Thymus (tissue), 11 donors: ENCODE results near the gene ELF5. TPM values are rescaled to one million over a fixed set of nuclear protein-coding genes. Genes with fewer than 3 reads are reported as not detected.

Source experiments
- DNase-seq, 9 donors: peaks; one replicate each; pipeline ENCODE4 v3.0.0-alpha.2; 2013; ENCODE audit warnings: low spot score in 9 of 9, low read depth in 6 of 9, missing footprints in 1 of 9
- H3K27ac ChIP-seq, 2 donors: one replicate each; pipeline ENCODE4 v1.5.1; 2013; ENCODE audit warnings: control low read depth in 1 of 2, low read depth in 1 of 2, low read length in 1 of 2, mild to moderate bottlenecking in 1 of 2, moderate library complexity in 1 of 2
- H3K27me3 ChIP-seq, 2 donors: one replicate each; pipeline ENCODE4 v1.5.1; 2013; ENCODE audit warnings: low read length in 1 of 2; ENCODE audit not compliant: control insufficient read depth in 2 of 2, insufficient read depth in 1 of 2
- H3K36me3 ChIP-seq, 2 donors: one replicate each; pipeline ENCODE4 v1.5.1; 2013; ENCODE audit warnings: low read length in 1 of 2, mild to moderate bottlenecking in 1 of 2, moderate library complexity in 1 of 2; ENCODE audit not compliant: control insufficient read depth in 2 of 2, insufficient read depth in 2 of 2
- H3K4me1 ChIP-seq, 2 donors: one replicate each; pipeline ENCODE4 v1.5.1; 2013; ENCODE audit warnings: low read length in 2 of 2; ENCODE audit not compliant: control insufficient read depth in 2 of 2, insufficient read depth in 2 of 2
- H3K4me3 ChIP-seq, 2 donors: one replicate each; pipeline ENCODE4 v1.5.1; 2013; ENCODE audit warnings: low read length in 2 of 2, control low read depth in 1 of 2, mild to moderate bottlenecking in 1 of 2
- H3K9me3 ChIP-seq, 2 donors: one replicate each; pipeline ENCODE4 v1.5.1; 2013; ENCODE audit warnings: low read length in 1 of 2, mild to moderate bottlenecking in 1 of 2; ENCODE audit not compliant: control insufficient read depth in 2 of 2, insufficient read depth in 1 of 2
- WGBS: extraction: QIAGEN DNeasy Blood & Tissue Kit; methylation state at CpG from one replicate; pipeline ENCODE4 v1.1.7; 2013; 5-methylcytosine and 5-hydroxymethylcytosine counted together
- polyA plus RNA-seq: library from polyadenylated mRNA; stranded (reverse); fragments of 200-250 nt; gene quantifications from one replicate; pipeline ENCODE4 v1.2.3, GENCODE V29; 2013
- total RNA-seq: library from RNA; stranded (reverse); fragments of 120-200 nt; gene quantifications from one replicate; pipeline ENCODE4 v1.2.4, GENCODE V29; 2013
- donor health status: healthy.

ELF5 gene
- total and polyA plus RNA-seq, 2 donors = 0.52 to 4.5 TPM

GRCh38 chr11:34512840-34513681 is 533 bp downstream of the ELF5 start:
- Histone ChIP-seq H3K4me1 (no peaks in the 10 kb centered on the region), H3K36me3 (no peaks in the 10 kb centered on the region), H3K9me3 (no peaks in the 10 kb centered on the region), H3K27ac (no peak overlapping the region), H3K4me3 (no peak overlapping the region), H3K27me3 (no peaks in the 10 kb centered on the region)
- DNase-seq = peak in 8 of 9 donors; percentile 11 to 57 (median 24)
- 81% methylated on average over 24 of the region's 24 CpGs for WGBS

DNA sequence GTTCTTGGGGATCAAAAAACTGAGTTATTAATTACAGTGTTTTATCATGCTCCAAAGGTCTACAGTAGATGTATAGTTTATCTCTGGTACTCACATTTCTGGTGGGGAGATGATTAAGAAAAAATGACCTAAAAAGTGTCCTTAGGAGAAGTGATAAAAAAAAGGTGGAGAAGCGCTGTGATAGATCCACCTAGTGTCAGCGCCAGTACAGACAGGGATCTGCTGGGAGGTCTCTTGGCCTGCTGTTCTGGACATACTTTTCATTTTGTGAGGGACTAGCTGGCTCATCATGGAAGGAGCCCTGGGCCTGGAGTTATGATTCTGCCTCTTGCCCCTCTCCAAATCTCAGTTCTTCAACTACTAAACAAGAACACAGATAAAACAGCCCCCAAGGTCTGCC is 2.9 kb downstream of the ELF5 start:
- H3K36me3 ChIP-seq = no peaks in the 10 kb centered on the region
- WGBS = 97% methylated on average over 2 of the region's 2 CpGs
- no peaks in the 10 kb centered on the region for H3K9me3 ChIP-seq
- H3K27ac ChIP-seq = no peak overlapping the region
- H3K27me3 ChIP-seq = no peaks in the 10 kb centered on the region
- H3K4me1 ChIP-seq = no peaks in the 10 kb centered on the region
- no peak for DNase-seq
- H3K4me3 ChIP-seq = no peak overlapping the region

DNA sequence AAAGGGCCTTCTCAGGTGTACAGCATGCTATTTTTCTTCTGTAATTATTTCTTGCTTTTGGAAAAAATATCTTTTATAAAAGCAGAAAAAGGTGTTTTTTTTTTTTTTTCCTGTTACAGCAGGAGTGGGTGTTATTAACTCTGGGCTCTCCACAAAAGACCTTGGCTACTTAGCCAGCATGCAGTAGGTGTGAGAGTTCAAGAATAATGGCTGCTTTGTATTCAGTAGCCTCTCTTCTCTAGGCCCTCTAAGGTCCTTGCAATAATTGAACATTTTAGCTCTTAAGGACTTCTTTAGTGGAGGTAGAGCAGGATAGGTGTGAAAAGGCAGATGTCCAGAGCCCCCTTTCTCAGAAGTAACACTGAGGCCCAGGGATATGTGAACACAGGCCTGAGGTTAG is 3.4 kb downstream of the ELF5 start:
- H3K27me3 ChIP-seq = no peaks in the 10 kb centered on the region
- H3K4me3 ChIP-seq = no peak overlapping the region
- no peak for DNase-seq
- no peaks in the 10 kb centered on the region for H3K36me3 ChIP-seq
- H3K4me1 ChIP-seq = no peaks in the 10 kb centered on the region
- H3K27ac ChIP-seq = no peak overlapping the region
- no peaks in the 10 kb centered on the region for H3K9me3 ChIP-seq

DNA sequence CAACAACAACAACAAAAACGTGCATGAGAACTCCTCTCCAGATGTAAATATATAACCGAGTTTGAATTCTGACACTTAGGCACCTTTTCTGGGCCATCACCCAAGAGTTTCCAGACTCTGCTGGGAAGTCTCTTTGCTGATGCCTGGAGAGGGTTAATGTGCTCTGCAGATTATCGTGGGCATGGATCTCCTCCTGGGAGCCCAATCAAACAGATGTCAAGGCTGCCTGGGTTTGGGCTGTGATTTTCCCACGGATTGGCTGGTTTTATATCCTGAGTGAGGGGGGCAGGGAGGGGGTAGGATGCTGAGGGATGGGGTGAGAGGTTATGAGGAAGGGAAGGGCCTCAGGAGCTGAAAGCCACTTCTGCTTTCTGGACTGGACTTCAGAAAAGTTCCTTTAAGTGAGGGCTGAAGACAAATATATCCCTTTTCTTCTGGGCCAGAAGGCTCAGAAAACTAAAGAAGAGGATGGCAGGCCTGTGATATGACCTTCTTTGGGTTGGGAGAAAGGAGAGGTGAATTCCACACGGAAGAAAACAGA is 4.2 kb downstream of the ELF5 start:
- 48% methylated on average over 5 of the region's 5 CpGs for WGBS
- Histone ChIP-seq H3K36me3 (no peaks in the 10 kb centered on the region), H3K27ac (no peak overlapping the region), H3K4me3 (no peak overlapping the region), H3K4me1 (no peaks in the 10 kb centered on the region), H3K27me3 (no peaks in the 10 kb centered on the region), H3K9me3 (no peaks in the 10 kb centered on the region)
- DNase-seq = no peak

DNA sequence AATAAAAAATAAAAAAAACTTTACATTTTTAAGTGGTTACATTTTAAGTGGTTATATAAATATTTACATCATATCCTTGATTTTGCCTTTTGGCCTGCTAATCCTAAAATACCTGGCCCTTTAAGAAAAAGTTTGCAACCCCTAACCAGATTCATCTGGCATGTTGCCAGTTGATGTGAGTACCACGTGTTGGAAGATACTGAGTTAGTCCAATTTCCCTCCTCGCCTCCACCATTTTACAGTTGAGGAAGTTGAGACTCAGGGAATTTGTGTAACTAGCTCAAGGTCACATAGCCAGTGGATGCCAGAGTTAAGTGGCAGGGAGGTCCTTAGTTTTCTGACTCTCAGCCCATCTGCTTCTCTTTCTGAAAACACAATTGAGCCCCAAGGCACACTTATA is 5.1 kb downstream of the ELF5 start:
- Histone ChIP-seq H3K4me3 (no peak overlapping the region), H3K27me3 (no peaks in the 10 kb centered on the region), H3K27ac (no peak overlapping the region), H3K4me1 (no peaks in the 10 kb centered on the region), H3K9me3 (no peaks in the 10 kb centered on the region), H3K36me3 (no peaks in the 10 kb centered on the region)
- 44% methylated on average over 2 of the region's 2 CpGs for WGBS
- no peak for DNase-seq

- no peaks in the 10 kb centered on the region for H3K9me3 ChIP-seq
- 97% methylated on average over 5 of the region's 5 CpGs for WGBS
- DNase-seq = no peak
- H3K4me3 ChIP-seq = no peak overlapping the region
- H3K36me3 ChIP-seq = no peaks in the 10 kb centered on the region
- no peaks in the 10 kb centered on the region for H3K4me1 ChIP-seq
- no peaks in the 10 kb centered on the region for H3K27me3 ChIP-seq
- no peak overlapping the region for H3K27ac ChIP-seq
These were observed 6.0 kb downstream of the ELF5 start for GRCh38 chr11:34507610-34508009.

- Histone ChIP-seq H3K4me3 (no peak overlapping the region), H3K27me3 (no peaks in the 10 kb centered on the region), H3K4me1 (no peaks in the 10 kb centered on the region), H3K36me3 (no peaks in the 10 kb centered on the region), H3K27ac (no peak overlapping the region), H3K9me3 (no peaks in the 10 kb centered on the region)
- WGBS = 98% methylated on average over 6 of the region's 6 CpGs
- no peak for DNase-seq
These were observed 6.4 kb downstream of the ELF5 start for GRCh38 chr11:34507156-34507555.

DNA sequence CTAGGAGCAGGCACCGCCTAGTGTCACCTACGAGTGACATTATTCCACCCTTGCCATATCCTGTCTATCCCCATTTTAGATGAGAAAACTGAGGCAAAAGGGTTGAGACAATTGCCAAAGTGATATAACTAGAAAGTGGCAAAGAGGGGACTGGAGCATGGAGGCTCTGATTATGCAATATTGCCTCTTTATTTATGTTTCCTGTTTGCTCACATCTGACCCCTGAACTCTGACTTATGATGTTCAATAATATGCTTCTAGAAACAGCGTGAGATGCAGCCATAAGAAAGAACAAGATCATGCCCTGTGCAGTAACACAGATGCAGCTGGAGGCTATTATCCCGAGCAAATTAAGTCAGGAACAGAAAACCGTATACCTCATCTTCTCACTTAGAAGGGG is 7.7 kb downstream of the ELF5 start:
- no peak overlapping the region for H3K27ac ChIP-seq
- no peak for DNase-seq
- no peaks in the 10 kb centered on the region for H3K4me1 ChIP-seq
- no peaks in the 10 kb centered on the region for H3K27me3 ChIP-seq
- WGBS = 97% methylated on average over 5 of the region's 5 CpGs
- H3K9me3 ChIP-seq = no peaks in the 10 kb centered on the region
- H3K4me3 ChIP-seq = no peak overlapping the region
- H3K36me3 ChIP-seq = no peaks in the 10 kb centered on the region

- no peak overlapping the region for H3K27ac ChIP-seq
- no peak for DNase-seq
- no peaks in the 10 kb centered on the region for H3K27me3 ChIP-seq
These were observed 10.6 kb downstream of the ELF5 start for GRCh38 chr11:34502949-34503348.

More at GRCh38 chr11:34502949-34503348, 10.6 kb downstream of the ELF5 start:
- no peaks in the 10 kb centered on the region for H3K9me3 ChIP-seq
- H3K36me3 ChIP-seq = no peaks in the 10 kb centered on the region
- no peak overlapping the region for H3K4me3 ChIP-seq
- WGBS = 98% methylated on average over 3 of the region's 3 CpGs
- H3K4me1 ChIP-seq = no peaks in the 10 kb centered on the region
